WERI-Rb-1 (cell line): ENCODE results near the gene TPST2.

Experiments used
- DNase-seq: peaks from one replicate; pipeline ENCODE4 v3.0.0-alpha.2; 2020
- H3K27ac ChIP-seq: fragments of 250-450 bp; sonication (Bioruptor Pico); 2 replicates; pipeline ENCODE4 v1.5.1; 2020; ENCODE audit warnings: mild to moderate bottlenecking, moderate library complexity
- H3K27me3 ChIP-seq: fragments of 250-450 bp; sonication (Bioruptor Pico); 2 replicates; pipeline ENCODE4 v1.5.1; 2021; ENCODE audit warnings: mild to moderate bottlenecking, low read depth, moderate library complexity; ENCODE audit not compliant: insufficient read depth, severe bottlenecking
- H3K36me3 ChIP-seq: fragments of 250-450 bp; sonication (Bioruptor Pico); 2 replicates; pipeline ENCODE4 v1.5.1; 2020; ENCODE audit warnings: mild to moderate bottlenecking, moderate library complexity
- H3K4me3 ChIP-seq: 2 replicates; pipeline ENCODE4 v1.5.1; 2011; ENCODE audit warnings: low read depth, mild to moderate bottlenecking, control low read depth, low read length
- H3K9me3 ChIP-seq: fragments of 250-450 bp; sonication (Bioruptor Pico); 2 replicates; pipeline ENCODE4 v1.5.1; 2021; ENCODE audit warnings: mild to moderate bottlenecking, moderate library complexity; ENCODE audit not compliant: severe bottlenecking
- CTCF ChIP-seq: IDR thresholded peaks from 2 replicates; pipeline ENCODE4 v1.5.1; 2011; ENCODE audit warnings: low read depth, mild to moderate bottlenecking, control low read depth, inconsistent platforms, low read length

TPST2 gene

GRCh38 chr22:26544489-26544888 is 45.4 kb downstream of the TPST2 start:
- Histone ChIP-seq H3K27me3 (no peaks in the 10 kb centered on the region), H3K4me3 (no peak overlapping the region), H3K27ac (no peak overlapping the region), H3K36me3 (no peaks in the 10 kb centered on the region; the same call in 1 of the 2 replicates), H3K9me3 (no peaks in the 10 kb centered on the region)
- TF ChIP-seq CTCF: no peak
- no peak for DNase-seq

- DNase-seq: no peak
- Histone ChIP-seq H3K9me3 (no peaks in the 10 kb centered on the region), H3K27me3 (no peaks in the 10 kb centered on the region), H3K36me3 (no peaks in the 10 kb centered on the region; the same call in 1 of the 2 replicates), H3K27ac (no peak overlapping the region), H3K4me3 (no peak overlapping the region)
- no peak for TF ChIP-seq CTCF
Observed at GRCh38 chr22:26542831-26543230, 47.1 kb downstream of the TPST2 start.

GRCh38 chr22:26541167-26541819 is 48.6 kb downstream of the TPST2 start:
- Histone ChIP-seq H3K4me3 (no peak overlapping the region), H3K36me3 (no peaks in the 10 kb centered on the region; the same call in 1 of the 2 replicates), H3K27me3 (no peaks in the 10 kb centered on the region), H3K9me3 (no peaks in the 10 kb centered on the region), H3K27ac (no peak overlapping the region)
- no peak for TF ChIP-seq CTCF
- no peak for DNase-seq

GRCh38 chr22:26540119-26540518 is 49.8 kb downstream of the TPST2 start:
- no peaks in the 10 kb centered on the region for H3K27me3 ChIP-seq
- no peak overlapping the region for H3K27ac ChIP-seq
- H3K4me3 ChIP-seq: no peak overlapping the region
- no peaks in the 10 kb centered on the region for H3K9me3 ChIP-seq
- no peak for DNase-seq
- H3K36me3 ChIP-seq: no peaks in the 10 kb centered on the region; the same call in 1 of the 2 replicates
- TF ChIP-seq CTCF: no peak

GRCh38 chr22:26536762-26537134 is 53.2 kb downstream of the TPST2 start:
- DNase-seq: no peak
- H3K27me3 ChIP-seq: no peaks in the 10 kb centered on the region
- no peaks in the 10 kb centered on the region for H3K9me3 ChIP-seq
- no peaks in the 10 kb centered on the region; the same call in 1 of the 2 replicates for H3K36me3 ChIP-seq
- H3K4me3 ChIP-seq: no peak overlapping the region
- no peak overlapping the region for H3K27ac ChIP-seq
- TF ChIP-seq CTCF: no peak
